DMS153 treated with DMSO at 0.1 percent for 48 hours (cell line): ENCODE results near the gene OBSL1.

ENCODE experiments used
- DNase-seq: peaks from one replicate; lab custom pipeline; 2025; ENCODE audit not compliant: unreplicated experiment; lab: John Stamatoyannopoulos, UW

The OBSL1 gene

DNA sequence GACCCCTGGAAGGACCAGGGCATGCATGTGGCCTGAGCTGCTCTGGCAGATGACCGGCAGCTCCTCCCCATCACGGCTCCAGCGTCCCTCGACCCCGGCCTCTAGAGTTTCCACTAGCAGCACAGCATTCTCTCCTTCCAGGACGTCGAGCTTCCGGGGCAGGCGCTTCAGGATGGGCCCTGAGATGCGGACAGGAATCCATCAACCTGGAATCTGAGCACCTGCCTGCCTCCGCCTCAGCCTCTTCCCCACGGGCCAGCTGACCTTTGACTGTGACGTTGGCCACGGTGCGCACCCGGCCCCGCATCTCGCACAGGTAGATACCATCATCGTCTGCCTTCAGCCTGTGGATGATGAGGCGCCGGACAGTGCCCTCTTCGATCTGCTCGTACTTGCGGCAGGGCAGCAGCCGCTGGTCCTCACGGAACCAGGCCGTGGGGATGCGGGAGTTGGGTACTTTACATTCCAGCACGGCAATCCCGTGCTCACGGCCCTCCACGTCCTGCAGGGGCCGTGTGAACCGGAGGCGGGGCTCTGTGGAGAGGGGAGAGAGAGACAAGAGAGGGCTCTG lies 3.5 kb downstream of the OBSL1 start:
- DNase-seq, result no peak

- DNase-seq, result no peak
These were observed 4.2 kb downstream of the OBSL1 start for GRCh38 chr2:219567131-219567530.

DNA sequence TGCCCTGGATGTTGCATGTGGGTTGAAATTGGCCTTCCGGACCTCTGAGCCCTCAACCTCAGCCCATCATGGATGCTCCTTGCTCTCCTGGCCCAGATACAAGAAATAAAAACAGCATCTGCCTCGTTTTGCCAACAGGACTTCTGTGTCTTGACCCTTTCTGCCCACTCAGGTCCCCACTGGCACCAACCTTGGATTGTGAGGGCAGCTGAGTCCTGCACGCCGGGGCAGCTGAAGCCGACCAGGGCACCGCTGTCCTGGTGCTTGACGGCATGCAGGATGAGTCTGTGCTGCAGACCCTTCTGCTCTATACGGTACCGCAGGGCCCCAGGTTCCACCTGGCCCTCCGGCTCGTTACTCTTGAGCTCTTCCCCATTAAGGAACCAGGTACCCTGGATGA lies 4.7 kb downstream of the OBSL1 start:
- no peak for DNase-seq

GRCh38 chr2:219565130-219566080 lies 5.9 kb downstream of the OBSL1 start:
- DNase-seq, result no peak

DNA sequence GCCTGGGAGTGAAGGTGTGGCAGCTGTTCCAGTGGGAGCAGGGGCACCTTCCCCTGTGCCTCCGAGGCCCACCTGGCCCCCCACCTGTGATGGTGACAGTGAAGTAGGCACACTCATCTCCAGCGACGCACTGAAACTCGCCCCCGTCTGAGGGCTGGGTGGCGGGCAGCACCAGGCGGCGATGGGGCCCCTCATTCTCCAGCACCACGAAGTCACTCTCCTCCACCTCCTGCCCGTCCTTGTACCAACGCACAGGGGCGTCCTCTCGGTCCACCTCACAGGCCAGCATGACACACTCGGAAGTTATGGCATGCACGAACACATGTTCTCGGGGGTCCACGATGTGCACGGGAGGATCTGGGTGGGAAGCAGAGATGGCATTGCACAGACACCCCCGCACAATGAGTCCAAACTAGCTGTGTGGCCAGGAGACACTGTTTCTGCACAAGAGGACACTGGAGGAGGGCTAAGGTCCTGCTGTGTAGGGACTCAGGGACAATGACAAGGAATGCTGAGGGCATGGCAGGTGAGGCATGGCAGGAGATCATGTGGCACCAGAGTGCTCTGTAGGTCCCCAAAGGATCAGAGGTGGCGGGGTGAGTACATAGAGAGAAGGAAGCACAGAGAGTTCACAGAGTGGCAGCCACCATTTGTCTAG lies 7.9 kb downstream of the OBSL1 start:
- DNase-seq, result no peak

GRCh38 chr2:219562049-219563020 lies 9.0 kb downstream of the OBSL1 start:
- DNase-seq, result no peak

- DNase-seq, result no peak
These were observed 9.9 kb downstream of the OBSL1 start for GRCh38 chr2:219561179-219562048.

DNA sequence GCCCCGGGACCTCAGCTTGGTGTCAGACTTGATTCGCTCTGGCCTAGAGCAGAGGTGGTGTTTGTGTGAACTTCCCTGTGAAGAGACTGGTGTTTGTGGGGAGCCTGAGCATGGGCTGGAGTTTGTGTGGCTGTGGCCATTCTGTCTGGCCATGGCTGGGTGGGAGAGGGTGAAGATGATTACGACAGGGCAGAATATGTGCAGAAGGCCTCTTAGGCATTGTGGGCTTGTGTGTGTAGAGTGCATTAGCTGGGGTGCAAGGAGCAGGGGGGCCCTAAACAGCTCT lies 10.5 kb downstream of the OBSL1 start:
- no peak for DNase-seq

- no peak for DNase-seq
These were observed 11.1 kb downstream of the OBSL1 start for GRCh38 chr2:219560037-219560892.

DNA sequence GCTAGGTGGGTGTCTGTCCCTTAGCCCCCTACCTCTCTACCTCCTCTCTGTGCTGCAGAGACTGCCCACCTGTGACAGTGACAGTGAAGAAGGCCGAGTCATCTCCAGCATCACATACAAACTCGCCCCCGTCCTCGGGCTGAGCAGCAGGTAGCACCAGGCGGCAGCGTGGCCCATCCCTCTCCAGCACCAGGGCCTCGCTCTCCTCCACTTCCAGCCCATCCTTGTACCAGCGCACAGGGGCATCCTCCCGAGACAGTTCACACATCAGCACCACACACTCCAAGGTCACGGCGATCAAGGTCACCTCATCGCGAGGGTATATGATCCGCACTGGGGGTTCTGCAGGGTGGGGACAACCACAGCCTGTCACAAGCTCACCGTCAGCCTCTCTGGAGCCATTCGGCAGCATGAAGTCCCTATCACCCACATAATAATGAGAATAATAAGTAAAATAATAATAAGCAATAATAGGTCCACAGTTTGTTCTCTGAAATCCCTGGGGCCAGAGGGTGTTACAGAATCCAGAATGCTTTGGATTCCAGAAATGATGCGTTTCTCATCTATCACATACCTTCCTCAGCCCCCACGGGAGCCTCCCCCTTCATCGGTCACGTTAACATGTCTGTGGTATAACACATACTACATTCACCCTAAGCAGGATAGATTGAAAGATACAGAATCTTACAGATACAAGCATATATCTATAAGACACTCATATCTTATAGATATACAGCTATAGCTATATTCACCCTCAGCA lies 12.0 kb downstream of the OBSL1 start:
- no peak for DNase-seq

DNA sequence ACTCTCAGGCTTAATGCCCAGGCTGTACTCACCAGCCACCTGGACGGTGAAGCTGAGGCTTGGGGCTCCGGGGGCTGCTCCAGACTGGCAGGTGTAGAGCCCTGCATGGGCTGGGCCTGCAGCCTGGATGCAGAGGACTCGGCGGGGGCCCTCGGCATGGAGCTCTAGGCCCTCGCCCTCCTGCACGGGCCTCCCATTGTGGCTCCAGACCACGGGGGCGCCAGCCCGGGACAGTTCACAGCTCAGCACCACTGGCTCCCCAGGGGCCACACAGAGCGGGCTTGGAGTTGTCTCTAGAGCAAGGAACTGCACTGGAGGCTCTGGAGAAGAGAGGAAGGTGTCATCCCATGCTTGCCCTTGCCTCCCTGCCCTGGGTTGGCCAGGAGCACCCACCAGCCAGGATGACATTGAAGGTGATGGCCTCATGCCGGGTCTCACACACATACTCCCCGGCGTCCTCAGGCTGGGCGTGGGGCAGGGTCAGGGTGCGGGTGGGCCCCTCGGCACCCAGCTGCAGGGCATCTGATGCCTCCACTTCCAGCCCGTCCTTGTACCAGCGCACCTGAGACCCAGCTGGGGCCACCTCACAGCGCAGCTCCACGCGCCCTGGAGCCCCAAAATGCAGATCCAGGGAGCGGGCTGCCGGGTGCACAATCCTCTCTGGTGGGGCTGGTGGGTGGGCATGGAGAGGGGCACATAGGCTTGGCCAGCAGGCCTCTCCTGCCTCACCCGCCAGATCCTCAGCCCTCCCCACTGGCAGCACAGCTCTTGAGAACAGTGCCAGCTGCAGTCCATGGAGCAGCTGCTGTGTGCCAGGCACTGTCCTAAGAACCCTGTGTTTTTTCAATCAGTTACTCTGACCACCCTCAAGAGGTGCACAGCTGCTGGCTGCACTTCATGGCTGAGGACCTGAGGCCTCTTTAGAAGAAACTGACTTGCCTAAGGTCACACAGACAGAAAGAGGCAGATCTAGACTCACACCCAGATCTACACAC lies 13.3 kb downstream of the OBSL1 start:
- DNase-seq, result no peak

DNA sequence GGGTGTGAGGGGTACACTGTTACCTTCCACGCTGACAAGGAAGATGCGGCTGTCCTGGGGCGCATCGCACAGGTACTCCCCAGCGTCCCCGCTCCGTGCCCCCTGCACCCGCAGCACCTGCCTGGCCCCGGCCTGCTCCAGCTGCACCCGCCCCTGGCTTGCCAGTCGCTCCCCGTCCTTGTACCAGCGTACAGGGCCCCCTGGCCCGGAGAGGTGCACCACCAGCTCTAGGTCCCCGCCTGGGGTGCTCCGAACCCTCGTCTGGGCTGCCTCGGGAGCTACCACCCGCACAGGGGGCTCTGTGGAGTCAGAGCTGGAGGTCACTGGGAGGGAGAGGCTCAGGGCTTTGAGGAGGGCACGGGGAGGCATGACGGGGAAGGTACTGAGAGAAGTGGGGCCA lies 14.0 kb downstream of the OBSL1 start:
- no peak for DNase-seq

DNA sequence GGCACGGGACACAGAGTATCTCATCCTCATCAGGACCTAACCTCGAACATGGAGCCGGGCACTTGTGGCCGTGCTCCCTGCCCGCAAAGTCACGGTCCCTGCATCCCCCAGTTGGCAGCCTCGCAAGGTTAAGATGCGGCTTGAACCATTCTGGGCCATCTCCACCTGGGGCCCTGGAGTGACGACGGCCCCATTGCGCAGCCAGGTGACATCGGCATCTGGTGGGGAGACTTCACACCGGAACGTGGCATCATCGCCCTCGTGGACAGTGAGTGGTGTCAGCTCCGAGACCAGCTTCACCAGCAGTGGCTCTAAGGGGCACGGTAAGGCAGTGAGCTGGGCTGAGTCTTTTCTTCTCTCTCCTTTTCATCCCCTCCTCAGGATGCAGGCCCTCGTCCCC lies 14.9 kb downstream of the OBSL1 start:
- DNase-seq, result no peak

DNA sequence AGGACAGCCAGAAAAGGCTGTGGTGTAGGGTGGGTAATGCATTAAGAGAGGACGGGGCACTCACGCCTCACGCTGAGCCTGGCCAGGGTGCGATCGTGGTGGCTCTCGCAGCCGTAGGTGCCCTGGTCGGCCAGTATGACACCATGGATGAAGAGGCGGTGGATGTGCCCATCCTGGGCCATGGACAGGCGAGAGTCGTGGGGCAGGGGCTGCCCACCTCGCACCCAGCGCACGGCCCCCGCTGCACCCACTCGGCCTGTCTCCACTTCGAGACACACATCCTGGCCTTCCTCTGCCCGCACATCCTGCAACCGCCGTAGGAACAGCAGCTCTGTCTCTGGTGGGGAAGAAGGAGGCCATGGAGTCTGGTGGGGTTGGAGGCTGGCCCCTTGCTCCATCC lies 15.4 kb downstream of the OBSL1 start:
- no peak for DNase-seq

GRCh38 chr2:219554350-219554749 lies 17.0 kb downstream of the OBSL1 start:
- DNase-seq, result no peak

- no peak for DNase-seq
These were observed 17.8 kb downstream of the OBSL1 start for GRCh38 chr2:219553463-219553963.

GRCh38 chr2:219553168-219553417 lies 18.2 kb downstream of the OBSL1 start:
- no peak for DNase-seq
